SK-N-SH (cell line): ENCODE measurements around the gene PPP1R1B. TPM values are rescaled to one million over a fixed set of nuclear protein-coding genes. Genes with fewer than 3 reads are reported as not detected.

ENCODE experiments used
- CTCF ChIA-PET: fragments of 300-600, 350-600 bp; formaldehyde crosslinking; extraction: SDS; loops from one replicate; lab custom pipeline; 2021; lab: Yijun Ruan, JAX
- POLR2A ChIA-PET: fragments of 350-600 bp; sonication (Branson Sonifier 250); formaldehyde crosslinking; extraction: SDS; loops from one replicate; lab custom pipeline; 2020; ENCODE audit warnings: antibody characterized with exemption, inconsistent platforms; lab: Yijun Ruan, JAX
- DNase-seq: peaks from one replicate; pipeline ENCODE4 v3.0.0; 2012
- H2AFZ ChIP-seq: fragments of 200-600 bp; sonication (generic); 2 replicates; pipeline ENCODE4 v1.8.1; 2016; ENCODE audit warnings: antibody characterized with exemption, mild to moderate bottlenecking, low read depth
- H3F3A ChIP-seq: fragments of 200-600 bp; sonication (generic); replicated peaks from 2 replicates; pipeline ENCODE3; 2016; ENCODE audit warnings: antibody characterized with exemption, mild to moderate bottlenecking; ENCODE audit not compliant: insufficient read depth
- H3K27ac ChIP-seq, 2 experiments: fragments of 200-500 bp in 1 of 2; fragments of 200-600 bp in 1 of 2; sonication (Bioruptor generic) in 1 of 2; sonication (generic), shearing (Covaris generic) in 1 of 2; 2 replicates each; pipeline versions ENCODE4 v1.5.1 to v1.6.1; 2014 to 2016; ENCODE audit warnings: low read depth in 2 of 2, inconsistent platforms in 1 of 2, low read length in 1 of 2, mild to moderate bottlenecking in 1 of 2, mixed read lengths in 1 of 2
- H3K27me3 ChIP-seq: fragments of 200-600 bp; sonication (generic), shearing (Covaris generic); 2 replicates; pipeline ENCODE4 v1.6.1; 2016; ENCODE audit warnings: mixed run types; ENCODE audit not compliant: insufficient read depth
- H3K36me3 ChIP-seq, 2 experiments: fragments of 200-500 bp in 1 of 2; fragments of 200-600 bp in 1 of 2; sonication (Bioruptor generic) in 1 of 2; sonication (generic) in 1 of 2; replicated peaks in 1 of 2; 2 replicates each; pipeline versions ENCODE3 to v1.5.1; 2014 to 2016; ENCODE audit warnings: low read length in 1 of 2, mild to moderate bottlenecking in 1 of 2; ENCODE audit not compliant: insufficient read depth in 2 of 2, control insufficient read depth in 1 of 2
- H3K4me1 ChIP-seq, 2 experiments: fragments of 200-500 bp in 1 of 2; fragments of 200-600 bp in 1 of 2; sonication (Bioruptor generic) in 1 of 2; sonication (generic), shearing (Covaris generic) in 1 of 2; 2 replicates each; pipeline versions ENCODE4 v1.5.1 to v1.6.1; 2014 to 2016; ENCODE audit warnings: low read depth in 1 of 2, low read length in 1 of 2, mixed run types in 1 of 2; ENCODE audit not compliant: insufficient read depth in 2 of 2, control insufficient read depth in 1 of 2
- H3K4me2 ChIP-seq: fragments of 200-600 bp; sonication (generic), shearing (Covaris generic); 2 replicates; pipeline ENCODE4 v1.6.1; 2017; ENCODE audit warnings: mixed run types
- H3K4me3 ChIP-seq, 2 experiments: fragments of 200-500 bp in 1 of 2; fragments of 200-600 bp in 1 of 2; sonication (Bioruptor generic) in 1 of 2; sonication (generic), shearing (Covaris generic) in 1 of 2; 2 replicates each; pipeline versions ENCODE4 v1.5.1 to v1.8.1; 2014 to 2016; ENCODE audit warnings: low read depth in 2 of 2, inconsistent platforms in 1 of 2, low read length in 1 of 2, mild to moderate bottlenecking in 1 of 2, mixed read lengths in 1 of 2, moderate library complexity in 1 of 2
- H3K79me2 ChIP-seq: fragments of 200-600 bp; sonication (generic); 2 replicates; pipeline ENCODE4 v1.8.1; 2017; ENCODE audit warnings: mild to moderate bottlenecking; ENCODE audit not compliant: insufficient read depth
- H3K9ac ChIP-seq: fragments of 200-600 bp; sonication (generic); 2 replicates; pipeline ENCODE4 v1.6.1; 2017; ENCODE audit warnings: mixed run types
- H3K9me2 ChIP-seq: fragments of 200-600 bp; sonication (generic); 2 replicates; pipeline ENCODE4 v1.6.1; 2017; ENCODE audit warnings: mixed run types
- H3K9me3 ChIP-seq: fragments of 200-600 bp; sonication (generic); 2 replicates; pipeline ENCODE4 v1.6.1; 2017; ENCODE audit warnings: mixed run types, mild to moderate bottlenecking, moderate library complexity
- H4K20me1 ChIP-seq: fragments of 200-600 bp; sonication (generic); 2 replicates; pipeline ENCODE4 v1.6.1; 2017; ENCODE audit warnings: mild to moderate bottlenecking, mixed run types; ENCODE audit not compliant: insufficient read depth
- GATA2 ChIP-seq: sonication (generic); formaldehyde crosslinking; IDR thresholded peaks from 2 replicates; pipeline ENCODE4 v1.5.0; 2020; ENCODE audit warnings: mild to moderate bottlenecking, missing genetic modification reagents
- REST ChIP-seq: IDR thresholded peaks from 2 replicates; pipeline ENCODE4 v1.6.1; 2012; ENCODE audit warnings: mild to moderate bottlenecking, low read depth, low read length, moderate library complexity
- SMC3 ChIP-seq: IDR thresholded peaks from 2 replicates; pipeline ENCODE4 v1.6.1; 2012; ENCODE audit warnings: low read depth, low read length, improper control_type of control experiment
- USF1 ChIP-seq: IDR thresholded peaks from 2 replicates; pipeline ENCODE4 v1.4.0; 2012; ENCODE audit warnings: low read depth, borderline replicate concordance
- WGBS: methylation state at CpG from one replicate; pipeline ENCODE4 v1.1.6; 2017; ENCODE audit warnings: low lambda C conversion rate; 5-methylcytosine and 5-hydroxymethylcytosine counted together
- polyA plus RNA-seq, 3 experiments: library from polyadenylated mRNA; depleted of rRNA; stranded (reverse); fragments of >200 nt; gene quantifications; 2 replicates each; pipeline ENCODE4 v1.2.3, GENCODE V29; 2012

The PPP1R1B gene
- polyA plus RNA-seq, 1 of the 3 experiments (the other 2 are of a cell fraction), result 0.07 TPM

- Histone ChIP-seq H3K79me2 (no peaks in the 10 kb centered on the region), H3K27ac (no peak overlapping the region), H3K4me2 (no peak overlapping the region), H3K27me3 (no peaks in the 10 kb centered on the region), H3K4me3 (no peak overlapping the region), H3K36me3 (no peaks in the 10 kb centered on the region), H3K9me2 (no peaks in the 10 kb centered on the region), H3K9me3 (no peaks in the 10 kb centered on the region), H2AFZ (no peak overlapping the region), H4K20me1 (no peaks in the 10 kb centered on the region), H3F3A (peaks cover 10% of the 10 kb centered on the region), H3K9ac (no peak overlapping the region), H3K4me1 (peaks cover 0 to 7% of the 10 kb centered on the region in 2 experiments; a peak in 2 of 4 replicates)
- WGBS, result 89% methylated on average over 7 of the region's 9 CpGs
- POLR2A ChIA-PET, result no interaction called here
- DNase-seq, result no peak
- no peak for TF ChIP-seq SMC3
- no peak for TF ChIP-seq GATA2 (CRISPR knock-in tag)
- CTCF ChIA-PET, result interaction anchor here (0.8 to 5.7 kb wide), 5 partner anchors 13 to 136 kb away, joined by 3 to 39 read pairs (median 5); partner anchors contain the start of gene PNMT
These were observed 56.7 kb downstream of the PPP1R1B start for GRCh38 chr17:39683295-39683939.

- no peak overlapping the region for H3K4me2 ChIP-seq
- no peak overlapping the region for H3K4me3 ChIP-seq
- POLR2A ChIA-PET, result no interaction called here
- H3K79me2 ChIP-seq, result no peaks in the 10 kb centered on the region
- H3F3A ChIP-seq, result peaks cover 15% of the 10 kb centered on the region
- no peak overlapping the region for H3K9ac ChIP-seq
- no peak overlapping the region for H2AFZ ChIP-seq
- TF ChIP-seq USF1, result no peak
- TF ChIP-seq REST, result no peak
- no peak for DNase-seq
- no peak overlapping the region for H3K27ac ChIP-seq
- no peaks in the 10 kb centered on the region for H3K9me2 ChIP-seq
- H3K27me3 ChIP-seq, result no peaks in the 10 kb centered on the region
- CTCF ChIA-PET, result interaction anchor here (1.2 to 2.6 kb wide), 3 partner anchors 29 to 63 kb away, joined by 3 to 15 read pairs (median 5); no protein-coding TSS in a partner anchor
- H4K20me1 ChIP-seq, result no peaks in the 10 kb centered on the region
- H3K36me3 ChIP-seq, result no peaks in the 10 kb centered on the region
- WGBS, result 89% methylated on average over 12 of the region's 12 CpGs
- H3K4me1 ChIP-seq, result peaks cover 0 to 13% of the 10 kb centered on the region in 2 experiments; a peak in 2 of 4 replicates
- H3K9me3 ChIP-seq, result no peaks in the 10 kb centered on the region
These were observed 57.8 kb downstream of the PPP1R1B start for GRCh38 chr17:39684369-39685192.

Other genes with a start within 250 kb of the PPP1R1B start
- gene FBXL20, start 225.3 kb upstream of the PPP1R1B start, polyA plus RNA-seq (2012; rRNA removed), result 2.2 and 2.7 TPM in 2 replicates
- gene MED1, start 175.7 kb upstream of the PPP1R1B start, polyA plus RNA-seq (2012; rRNA removed), result 12.3 and 19.9 TPM in 2 replicates
- gene CDK12, start 165.5 kb upstream of the PPP1R1B start, polyA plus RNA-seq (2012; rRNA removed), result 11.6 and 15.7 TPM in 2 replicates
- gene NEUROD2, start 19.0 kb upstream of the PPP1R1B start, polyA plus RNA-seq (2012; rRNA removed), result not detected in 2 replicates
- gene STARD3, start 10.2 kb downstream of the PPP1R1B start, polyA plus RNA-seq (2012; rRNA removed), result 76.8 and 78.0 TPM in 2 replicates
- 0.43 and 0.67 TPM in 2 replicates for gene TCAP, start 38.4 kb downstream of the PPP1R1B start, polyA plus RNA-seq (2012; rRNA removed)
- 0.05 and 0.07 TPM in 2 replicates for gene PNMT, start 41.5 kb downstream of the PPP1R1B start, polyA plus RNA-seq (2012; rRNA removed)
- gene PGAP3, start 61.1 kb downstream of the PPP1R1B start, polyA plus RNA-seq (2012; rRNA removed), result 20.9 and 25.8 TPM in 2 replicates
- gene ERBB2, start 73.1 kb downstream of the PPP1R1B start, polyA plus RNA-seq (2012; rRNA removed), result 1.9 and 2.6 TPM in 2 replicates
- 100 and 105 TPM in 2 replicates for gene MIEN1, start 103.6 kb downstream of the PPP1R1B start, polyA plus RNA-seq (2012; rRNA removed)
- not detected in 2 replicates for gene GRB7, start 111.0 kb downstream of the PPP1R1B start, polyA plus RNA-seq (2012; rRNA removed)
- gene IKZF3, start 237.4 kb downstream of the PPP1R1B start, polyA plus RNA-seq (2012; rRNA removed), result not detected in 2 replicates
- gene ZPBP2, start 241.2 kb downstream of the PPP1R1B start, polyA plus RNA-seq (2012; rRNA removed), result not detected in 2 replicates